ENCODE measurements around the gene TPPP.
"Not testable (repeated sequence)": the region's sequence is repeated elsewhere in the genome, so short reads cannot be mapped to it uniquely, and the experiment has no call there.

TPPP gene

DNA sequence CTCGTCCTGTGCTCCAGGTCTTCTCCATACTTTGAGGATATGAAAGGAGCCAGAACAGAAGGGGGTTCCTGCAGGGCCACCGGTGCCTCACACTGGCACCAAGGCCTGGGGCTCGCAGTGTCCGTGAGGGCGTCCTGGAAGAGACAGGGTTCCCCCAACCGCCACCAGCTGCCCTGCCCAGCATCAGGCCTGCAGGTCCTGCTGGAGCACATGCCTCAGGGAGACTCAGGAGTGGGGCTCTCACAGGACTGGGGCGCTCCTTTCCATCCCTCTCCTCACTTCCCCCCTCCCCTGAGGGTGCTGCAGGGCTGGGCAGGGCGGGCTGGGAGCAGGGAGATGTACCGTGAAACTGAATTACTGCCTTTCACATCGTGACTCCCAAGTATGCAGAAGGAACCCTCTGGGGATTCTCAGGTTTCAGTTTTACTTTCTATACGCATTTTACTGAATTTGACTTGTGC lies 49.3 kb downstream of the TPPP start:
- DNase-seq = no peak

GRCh38 chr5:643351-643801 lies 49.8 kb downstream of the TPPP start:
- DNase-seq = no peak

DNA sequence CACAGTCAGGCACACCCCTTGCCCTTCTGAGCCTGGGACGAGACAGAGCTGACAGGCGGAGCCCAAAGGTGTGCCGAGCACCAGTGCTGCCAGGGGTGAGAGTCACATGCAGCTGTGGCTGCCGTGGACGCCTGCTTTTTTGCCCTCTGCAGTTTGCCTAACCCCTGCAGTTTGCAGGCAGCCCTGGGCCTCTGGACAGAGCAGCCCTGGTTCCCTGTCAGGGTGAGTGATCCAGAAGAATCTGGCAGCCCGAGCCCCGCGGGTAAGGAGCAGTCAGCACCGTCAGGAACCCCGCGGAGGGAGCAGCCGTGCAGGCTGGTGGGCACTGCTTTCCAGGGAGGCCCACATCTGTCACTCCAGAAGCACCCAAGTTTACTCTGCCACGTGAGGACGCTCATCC lies 50.7 kb downstream of the TPPP start:
- no peak for DNase-seq

DNA sequence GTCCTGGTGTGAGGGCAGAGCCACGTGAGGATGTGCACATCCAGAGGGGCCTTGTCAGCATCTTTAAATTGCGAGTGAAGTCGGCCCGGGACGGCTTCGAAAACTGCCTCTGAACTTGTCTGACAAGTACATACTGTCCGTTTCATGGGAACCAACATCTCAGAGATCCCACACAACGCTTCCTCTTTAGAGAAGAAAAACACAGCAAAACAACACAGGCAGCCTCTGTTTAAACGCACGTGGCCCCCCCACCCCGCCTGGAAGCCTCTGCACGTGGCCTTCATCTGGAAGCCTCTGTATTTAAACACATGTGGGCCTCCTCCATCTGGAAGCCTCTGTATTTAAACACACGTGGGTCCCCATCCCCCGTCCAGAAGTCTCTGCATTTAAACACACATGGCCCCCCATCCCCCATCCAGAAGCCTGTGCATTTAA lies 51.8 kb downstream of the TPPP start:
- DNase-seq = no peak

DNA sequence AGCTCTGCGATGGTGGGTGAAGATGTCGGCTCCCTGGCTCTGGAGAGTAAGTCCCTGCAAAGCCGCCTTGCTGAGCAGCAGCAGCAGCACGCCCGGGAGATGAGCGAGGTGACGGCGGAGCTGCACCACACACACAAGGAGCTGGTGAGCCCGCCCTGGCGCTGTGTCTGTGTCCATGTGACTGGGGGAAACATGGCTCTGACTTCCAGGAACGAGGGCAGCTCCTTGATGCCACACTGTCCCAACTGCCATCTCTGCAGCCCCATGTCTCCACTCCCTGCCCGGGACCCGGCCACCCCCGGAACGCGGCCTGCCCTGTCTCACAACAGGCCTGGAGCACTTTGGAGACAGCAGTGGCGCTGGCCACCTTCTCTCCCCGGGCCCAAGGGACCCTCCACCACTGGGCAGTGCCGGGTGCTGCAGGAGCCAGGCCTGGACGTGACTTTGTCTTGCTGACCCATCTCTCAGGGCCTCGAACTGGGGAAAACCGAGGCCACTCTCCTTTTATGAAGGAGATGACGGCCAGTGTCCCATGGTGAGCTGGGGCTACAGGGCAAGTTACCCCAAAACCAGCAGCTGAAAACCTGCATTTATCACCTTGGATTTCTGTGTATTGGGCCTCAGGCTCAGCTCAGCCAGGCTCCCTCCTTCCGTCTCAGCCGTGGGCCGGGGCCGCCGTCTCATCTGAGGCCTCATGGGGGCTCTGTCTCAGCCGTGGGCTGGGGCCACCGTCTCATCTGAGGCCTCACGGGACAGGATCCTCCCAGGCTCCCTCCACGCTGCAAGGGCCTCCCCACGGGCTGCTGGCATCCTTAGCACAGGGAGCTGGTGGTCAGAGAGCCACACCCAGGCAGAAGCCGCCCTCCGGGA lies 52.5 kb downstream of the TPPP start:
- DNase-seq = no peak

DNA sequence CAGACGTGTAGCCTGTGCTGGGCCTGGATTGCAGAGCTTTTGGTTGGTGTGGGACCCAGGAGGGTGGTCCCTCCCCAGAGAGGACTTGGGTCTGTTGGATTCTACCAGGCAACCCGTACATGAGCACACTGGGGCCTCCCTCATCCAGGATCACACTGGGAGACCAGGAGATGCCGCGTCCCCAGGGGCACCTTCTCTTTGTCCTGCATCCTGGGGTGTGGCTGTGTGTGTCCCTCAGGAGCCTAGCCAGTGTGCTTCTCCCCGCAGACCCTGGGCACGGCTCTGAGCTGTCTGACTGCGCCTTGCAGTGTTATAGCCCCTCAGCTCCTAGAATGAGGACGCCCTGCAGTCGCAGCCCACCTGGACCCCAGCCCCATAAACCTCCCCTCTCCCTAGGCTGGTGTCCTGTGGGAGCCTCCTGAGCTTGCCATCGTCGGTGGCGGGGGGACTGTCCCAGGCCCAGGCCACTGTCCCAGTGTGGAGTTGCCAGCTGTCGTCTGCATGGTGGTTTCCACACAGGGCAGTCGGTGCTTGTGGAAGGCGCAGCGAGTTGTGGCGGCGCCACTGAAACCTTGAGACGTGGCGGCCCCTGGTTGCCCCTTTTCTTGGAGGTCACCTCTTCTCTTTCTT lies 53.5 kb downstream of the TPPP start:
- no peak for DNase-seq

- DNase-seq = no peak
Measured at GRCh38 chr5:639253-639530, 54.0 kb downstream of the TPPP start.

DNA sequence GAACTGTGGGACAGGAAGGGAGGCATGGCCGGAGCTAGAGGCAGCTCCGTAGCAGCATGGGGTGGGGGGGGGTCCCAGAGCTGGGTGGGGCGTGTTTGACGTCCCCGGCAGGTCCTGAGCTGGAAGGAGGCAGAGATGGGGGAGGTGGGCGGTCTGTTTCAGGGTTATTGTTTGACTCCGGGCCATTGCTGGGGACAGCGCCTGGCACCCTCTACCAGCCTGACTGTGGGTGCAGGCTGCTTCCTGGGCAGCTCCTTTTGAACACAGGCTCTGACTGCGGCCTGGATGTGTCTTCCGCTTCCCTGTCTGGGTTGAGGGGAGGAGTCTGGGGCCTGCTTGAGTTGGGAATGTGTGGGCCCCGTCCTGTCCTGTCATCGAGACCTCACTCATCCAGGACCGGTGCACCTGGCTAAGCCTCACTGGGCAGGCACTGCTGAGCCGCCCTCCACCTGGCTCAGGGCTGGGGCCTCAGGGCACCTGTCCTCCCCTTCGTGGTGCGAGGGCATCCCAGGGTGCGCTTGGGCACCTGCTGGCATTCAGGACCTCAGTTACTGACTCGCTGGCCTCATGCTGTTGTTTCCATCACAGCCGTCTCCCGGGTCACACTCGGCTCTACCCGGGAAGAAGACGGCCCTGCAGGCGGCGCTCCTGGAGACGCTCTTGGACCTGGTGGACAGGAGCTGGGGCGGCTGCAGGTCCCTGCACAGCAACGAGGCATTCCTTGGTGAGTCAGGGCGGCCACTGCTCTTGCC lies 54.5 kb downstream of the TPPP start:
- DNase-seq = no peak

DNA sequence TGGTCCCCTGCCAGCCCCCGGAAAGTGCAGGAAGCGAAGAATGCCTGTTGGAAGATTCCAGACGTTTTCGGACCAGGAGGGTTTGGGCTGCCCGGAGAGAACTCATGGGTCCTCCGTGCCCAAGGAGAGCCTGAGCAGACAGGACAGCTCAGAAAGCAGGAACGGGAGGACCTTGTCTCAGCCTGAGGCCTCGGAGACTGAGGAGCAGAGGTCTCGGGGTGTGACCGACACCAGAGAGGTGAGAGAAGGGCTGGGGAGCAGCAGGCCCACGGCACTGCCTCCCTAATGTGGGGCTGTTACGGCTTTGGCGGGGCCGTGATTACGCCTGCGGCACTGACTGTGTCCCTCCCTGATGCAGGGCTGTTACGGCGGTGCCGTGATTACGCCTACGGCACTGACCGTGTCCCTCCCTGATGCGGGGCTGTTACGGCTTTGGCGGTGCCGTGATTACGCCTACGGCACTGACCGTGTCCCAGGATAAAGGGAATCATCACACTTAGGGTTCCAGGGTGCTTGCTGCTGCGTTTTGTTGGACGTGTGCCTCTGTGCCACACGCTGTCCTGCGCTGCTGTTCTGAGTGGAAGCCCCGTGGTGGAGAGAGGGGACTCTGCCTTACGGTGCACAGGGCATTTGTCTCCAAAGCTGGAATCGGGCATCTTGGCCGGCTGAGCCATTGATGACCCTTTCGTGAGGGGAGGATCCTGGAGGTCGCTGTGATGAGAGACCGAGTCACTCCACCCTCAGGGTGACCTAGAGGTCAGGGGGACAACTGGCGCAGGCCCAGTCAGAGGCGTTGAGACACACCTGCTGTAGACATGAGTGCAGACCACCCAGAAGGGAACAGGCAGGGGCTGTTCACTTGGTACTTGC lies 55.3 kb downstream of the TPPP start:
- no peak for DNase-seq

DNA sequence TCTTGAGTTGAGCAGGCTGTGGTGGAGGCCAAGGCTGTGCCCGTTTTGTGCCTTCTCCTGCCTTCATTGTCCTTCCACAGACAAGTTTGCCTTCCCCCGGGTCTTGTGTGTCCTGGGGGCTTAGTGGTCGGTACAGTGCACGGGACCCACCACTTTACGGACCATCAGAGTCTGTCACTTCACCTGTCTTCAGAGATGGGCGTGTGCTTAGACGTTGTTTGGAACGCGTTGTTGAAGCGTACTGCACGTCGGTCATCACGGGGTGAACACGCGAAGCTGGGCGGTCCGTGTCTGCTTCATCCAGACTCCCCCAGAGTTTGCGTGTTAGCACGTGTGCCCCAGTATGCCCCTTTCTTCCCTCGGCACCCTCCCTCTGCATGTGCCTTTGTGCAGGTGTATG lies 56.2 kb downstream of the TPPP start:
- DNase-seq = no peak

- no peak for DNase-seq
Measured at GRCh38 chr5:635306-636055, 57.7 kb downstream of the TPPP start.

DNA sequence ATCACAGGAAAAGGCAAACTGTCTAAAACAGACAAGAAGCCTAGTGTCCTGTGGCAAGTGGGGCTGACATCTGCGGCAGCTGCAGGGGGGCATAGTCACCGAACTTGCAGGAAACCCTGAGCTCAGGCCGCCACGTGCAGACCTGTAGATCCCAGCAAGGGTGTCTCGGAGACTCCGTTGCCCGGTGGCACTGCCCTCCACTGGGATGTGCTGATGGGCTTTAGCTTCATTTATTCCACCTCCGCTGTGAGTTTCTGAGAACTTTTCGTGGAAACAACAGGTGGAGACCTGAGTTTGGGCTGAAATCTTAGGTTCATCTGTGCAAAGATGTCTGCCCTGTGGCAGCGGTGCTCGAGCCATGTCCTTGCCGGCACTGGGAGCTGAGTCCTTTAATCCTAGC lies 59.0 kb downstream of the TPPP start:
- no peak for DNase-seq

- DNase-seq = no peak
Measured at GRCh38 chr5:633501-633955, 59.6 kb downstream of the TPPP start.

- not testable (repeated sequence) for DNase-seq
Measured at GRCh38 chr5:628351-629205, 64.6 kb downstream of the TPPP start.

- DNase-seq = no peak
Measured at GRCh38 chr5:627840-628239, 65.3 kb downstream of the TPPP start.

- DNase-seq = no peak
Measured at GRCh38 chr5:626850-627249, 66.3 kb downstream of the TPPP start.

GRCh38 chr5:625516-625915 lies 67.6 kb downstream of the TPPP start:
- no peak for DNase-seq

DNA sequence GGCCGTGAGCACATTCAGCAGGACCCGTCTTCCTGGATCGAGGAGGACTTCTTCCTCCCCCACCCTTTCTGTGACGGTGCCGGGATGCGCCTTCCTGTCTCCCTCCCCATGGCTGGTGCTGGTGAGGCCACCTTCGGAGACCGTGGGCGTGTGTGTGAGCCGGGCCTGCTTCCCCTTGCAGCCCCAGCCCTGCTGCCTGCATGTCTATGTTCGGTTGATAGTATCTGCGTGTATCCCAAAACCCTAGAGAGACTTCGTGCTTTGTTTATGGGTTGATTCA lies 68.3 kb downstream of the TPPP start:
- DNase-seq = no peak

GRCh38 chr5:624118-624950 lies 68.8 kb downstream of the TPPP start:
- no peak for DNase-seq

GRCh38 chr5:623531-623930 lies 69.6 kb downstream of the TPPP start:
- no peak for DNase-seq
